Measurements from ENCODE around the gene SYNE1.

The SYNE1 gene

DNA sequence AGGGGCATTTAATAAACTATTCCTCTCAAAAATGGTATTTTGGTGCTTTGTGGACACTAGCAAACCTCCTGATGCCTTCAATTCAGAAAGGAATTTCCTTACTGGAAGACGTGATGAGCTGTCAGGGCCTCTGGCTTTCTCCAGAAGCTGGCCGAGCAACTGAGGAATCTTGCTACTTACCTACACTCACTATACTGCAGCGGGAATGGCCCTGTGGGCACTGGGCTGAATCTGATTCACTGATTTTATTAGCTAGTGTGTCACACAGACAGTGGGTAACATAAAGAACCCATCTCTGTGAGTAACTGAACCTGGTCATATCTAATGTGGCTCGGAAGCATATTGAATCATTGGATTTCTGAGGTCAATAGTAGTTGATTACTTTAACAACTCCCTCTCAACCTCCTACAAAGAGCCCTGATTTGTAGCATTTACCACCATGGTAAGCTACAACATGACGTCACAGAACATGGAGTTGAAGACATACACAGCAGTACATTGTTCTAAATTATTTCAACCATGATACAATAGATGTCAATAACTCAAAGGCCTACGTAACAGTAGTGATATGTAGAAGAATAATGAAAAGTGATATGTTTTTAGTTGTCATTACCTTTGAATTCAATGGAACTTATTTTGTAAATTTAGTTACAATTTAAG lies 232.1 kb downstream of the SYNE1 start:
- DNase-seq = no peak

DNA sequence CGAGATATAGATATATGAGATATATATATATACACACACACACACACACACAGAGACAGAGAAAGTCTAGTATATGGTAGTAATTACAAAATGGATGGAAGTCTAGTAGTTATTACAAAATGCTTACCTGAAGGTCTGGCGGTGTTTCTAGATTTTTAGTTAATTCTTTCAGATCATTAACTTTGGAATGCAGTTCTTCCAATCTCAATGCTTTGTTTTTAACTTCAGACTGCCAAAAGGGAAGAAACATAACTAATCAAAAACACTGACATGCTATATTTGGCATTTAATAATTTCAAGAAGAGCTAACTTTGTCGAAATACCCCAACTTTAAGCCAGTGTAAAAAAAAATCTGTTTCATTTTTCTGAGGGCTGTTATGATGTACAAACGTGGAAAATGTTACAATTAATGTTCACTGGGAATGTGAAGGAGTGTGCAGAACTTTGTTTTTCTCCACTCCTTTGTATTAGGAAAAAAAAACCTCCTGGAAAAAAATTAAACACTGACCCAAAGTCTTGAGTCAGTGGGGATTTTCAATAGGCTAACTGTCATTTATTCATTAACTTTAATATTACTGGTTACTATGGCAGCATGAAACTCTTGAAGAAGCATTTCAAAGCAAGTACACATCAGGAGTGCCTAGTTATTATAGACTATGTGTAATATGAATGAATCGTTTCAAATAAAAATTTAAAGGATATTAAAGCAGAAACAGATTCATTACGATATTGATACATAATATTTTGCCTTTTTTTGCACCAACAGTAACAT lies 232.9 kb downstream of the SYNE1 start:
- no peak for DNase-seq

DNA sequence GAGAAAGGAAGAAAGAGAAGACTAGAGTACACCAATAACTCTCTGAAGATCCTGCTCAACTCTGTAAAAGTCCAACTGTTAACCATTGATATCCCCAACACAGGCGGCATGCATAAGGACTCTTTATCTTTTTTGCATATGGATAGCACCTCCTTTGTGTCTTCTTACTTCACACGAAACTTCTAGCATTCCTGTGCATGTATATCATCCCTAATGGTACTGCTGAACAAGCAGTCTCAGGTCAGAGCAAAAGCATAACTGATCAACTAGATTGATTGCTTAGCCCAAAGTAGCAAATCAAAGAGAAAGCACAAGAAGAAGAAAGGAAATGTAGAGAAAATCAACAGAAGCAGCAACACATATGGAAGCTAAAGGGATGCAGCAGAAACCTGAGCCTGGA lies 234.4 kb downstream of the SYNE1 start:
- DNase-seq = no peak

DNA sequence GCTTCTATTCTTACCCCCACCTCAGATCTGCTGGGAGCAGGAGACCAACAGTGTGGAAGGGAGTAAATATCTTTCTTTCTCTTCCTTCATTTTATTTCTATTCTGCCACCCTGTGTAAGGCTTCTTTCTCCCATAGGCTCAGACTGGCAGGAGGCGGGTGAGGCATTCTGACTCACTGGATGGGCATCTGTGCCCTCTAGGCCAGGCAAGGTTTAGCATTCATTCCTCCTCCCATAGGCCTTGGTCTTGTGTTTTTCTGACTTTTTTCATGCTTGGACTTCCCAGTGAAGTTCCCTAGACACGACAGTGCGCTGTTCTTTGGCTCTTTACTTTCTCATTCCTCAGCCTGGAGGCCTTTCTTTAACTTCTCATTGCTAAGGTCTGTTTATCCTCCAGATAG lies 235.2 kb downstream of the SYNE1 start:
- no peak for DNase-seq

DNA sequence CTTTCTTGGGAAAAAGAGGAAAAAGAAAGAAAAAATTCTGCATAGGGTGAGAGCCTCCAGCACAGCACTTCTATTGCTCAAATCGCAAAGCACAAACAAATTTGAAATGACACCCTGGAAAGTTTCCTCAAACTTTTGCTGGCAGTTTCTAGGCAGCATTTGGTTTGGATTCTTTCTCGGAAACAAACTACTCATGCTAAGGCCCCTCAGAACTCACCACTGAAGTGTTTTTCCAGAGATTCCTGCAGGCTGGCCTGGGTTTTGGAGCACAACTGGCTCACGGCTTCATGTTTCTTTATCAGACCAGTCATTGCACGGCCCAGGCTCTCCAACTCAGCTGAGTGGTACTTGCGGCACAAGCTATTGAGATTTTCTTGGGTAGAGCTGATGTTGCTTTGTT lies 237.8 kb downstream of the SYNE1 start:
- DNase-seq = no peak

DNA sequence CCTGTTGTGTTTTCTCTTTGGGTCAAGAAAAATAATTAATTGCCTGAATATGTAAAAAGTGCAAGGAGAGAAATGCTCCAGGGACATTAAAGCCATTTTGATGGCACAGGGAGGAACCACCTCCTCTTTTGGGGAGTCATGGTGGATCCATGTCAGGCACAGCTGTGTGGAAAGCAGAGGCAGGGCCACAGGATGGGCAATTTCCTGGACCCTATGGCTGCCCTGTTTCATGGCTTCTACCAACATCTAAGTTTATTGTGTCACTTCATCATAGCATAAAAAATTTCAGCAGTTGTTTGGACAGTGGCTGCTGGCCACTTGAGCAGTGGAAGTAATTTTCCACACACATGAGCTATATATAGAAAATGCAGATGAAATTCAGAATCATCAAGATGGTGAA lies 238.2 kb downstream of the SYNE1 start:
- no peak for DNase-seq

DNA sequence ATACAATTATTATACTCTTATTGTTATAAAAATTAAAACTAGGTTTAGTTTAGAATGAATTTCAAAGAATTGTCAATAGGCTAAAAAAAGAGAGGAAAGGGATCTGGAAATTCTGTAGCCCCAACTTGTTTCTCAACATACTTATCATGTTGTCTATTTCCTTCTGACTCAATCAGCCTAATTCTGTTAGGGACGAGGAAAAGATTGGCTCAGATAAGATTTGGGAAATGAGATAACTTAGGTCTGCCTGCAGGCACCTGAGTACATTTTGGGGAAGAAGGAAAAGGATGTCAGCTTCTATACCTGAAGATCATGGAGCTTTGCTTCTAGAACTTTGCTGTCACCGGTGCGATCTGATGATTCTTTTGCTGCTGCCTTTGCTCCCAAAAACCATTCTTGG lies 238.8 kb downstream of the SYNE1 start:
- DNase-seq = no peak

DNA sequence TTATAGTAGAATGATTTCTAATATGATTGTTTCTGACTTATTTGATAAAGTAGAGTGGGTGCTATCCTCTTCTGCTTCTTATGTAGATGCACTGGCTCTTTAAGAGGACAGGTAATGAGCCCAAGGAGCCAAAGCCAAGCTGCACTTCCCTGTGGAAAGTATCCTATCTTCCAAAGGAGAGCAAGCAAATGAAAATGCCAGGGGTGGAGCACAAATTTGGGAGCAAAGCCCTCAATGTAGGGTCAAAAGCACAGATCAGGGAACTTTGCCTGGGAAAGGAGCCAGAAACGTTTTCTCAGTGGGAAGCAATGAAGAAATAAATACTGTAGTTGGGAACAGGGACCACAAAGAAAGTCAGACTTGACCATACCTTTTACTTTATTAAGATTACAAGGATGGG lies 242.9 kb downstream of the SYNE1 start:
- DNase-seq = no peak

DNA sequence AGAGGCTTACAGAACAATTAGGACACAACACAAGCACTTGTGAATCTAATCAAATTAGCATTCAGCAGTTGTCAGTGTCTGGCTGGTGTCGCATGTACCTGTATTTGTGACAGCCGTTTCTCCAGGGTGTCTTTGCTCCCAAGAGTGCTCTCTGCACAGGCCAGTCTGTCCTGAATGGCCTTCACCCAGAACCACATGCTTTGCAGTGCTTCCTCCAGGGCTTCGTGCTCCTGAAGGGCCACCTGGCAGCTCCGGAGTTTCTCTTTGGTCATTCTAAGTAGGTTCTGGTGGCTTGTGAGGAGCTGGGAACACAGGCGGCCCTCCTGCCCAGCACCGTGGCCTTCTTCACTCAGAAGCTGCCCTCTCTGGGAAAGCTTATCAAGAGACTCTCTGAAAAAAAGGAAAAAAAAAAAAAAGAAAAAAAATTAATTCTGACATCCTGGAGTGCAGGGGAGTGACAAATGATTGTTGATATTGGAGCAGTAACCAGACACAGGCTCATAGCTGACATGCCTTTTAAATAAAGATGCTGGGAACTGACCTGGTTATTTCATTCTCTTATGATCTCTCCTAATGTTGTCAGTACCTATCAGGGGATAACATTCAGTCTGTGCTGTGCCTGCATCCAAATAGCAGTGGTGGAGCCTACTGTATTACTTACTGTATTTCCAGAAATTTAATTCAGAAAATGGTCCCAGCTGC lies 245.8 kb downstream of the SYNE1 start:
- DNase-seq = no peak

DNA sequence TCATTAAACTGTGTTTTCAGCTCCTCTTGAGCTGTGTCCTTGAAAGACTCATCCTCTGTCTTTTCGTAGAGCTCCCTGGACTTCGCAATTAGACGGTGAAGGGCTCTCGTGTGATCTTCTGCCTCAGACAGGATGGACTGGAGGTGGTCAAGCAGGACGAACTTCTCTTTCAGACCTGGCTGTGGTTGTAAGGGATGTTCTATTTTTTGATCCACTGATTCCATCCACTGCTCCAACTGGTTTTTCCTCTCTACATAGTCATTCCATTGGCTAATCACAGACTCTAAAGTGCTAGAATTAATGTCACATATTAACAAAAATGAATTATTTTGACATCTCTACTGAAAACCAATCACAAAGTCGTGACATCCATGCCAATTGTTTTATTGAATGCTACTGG lies 250.1 kb downstream of the SYNE1 start:
- DNase-seq = no peak

DNA sequence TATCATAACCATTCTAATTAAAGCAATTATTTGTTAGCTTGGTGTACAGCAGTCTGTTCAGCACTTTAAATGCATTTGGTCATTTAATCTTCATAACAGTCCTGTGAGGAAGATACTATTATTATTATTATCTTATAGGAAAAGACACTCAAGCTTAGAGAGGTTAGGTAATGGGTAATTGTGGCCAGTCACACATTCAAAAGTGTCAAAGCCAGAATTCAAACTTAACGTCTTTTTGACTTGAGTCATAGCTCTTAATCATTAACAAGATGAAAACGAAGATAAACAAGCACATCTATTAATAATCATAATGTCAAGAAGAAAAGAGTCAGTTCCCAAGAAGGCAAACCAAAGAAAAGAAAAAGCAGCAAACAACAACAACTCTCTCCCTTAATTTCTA lies 251.0 kb downstream of the SYNE1 start:
- no peak for DNase-seq

DNA sequence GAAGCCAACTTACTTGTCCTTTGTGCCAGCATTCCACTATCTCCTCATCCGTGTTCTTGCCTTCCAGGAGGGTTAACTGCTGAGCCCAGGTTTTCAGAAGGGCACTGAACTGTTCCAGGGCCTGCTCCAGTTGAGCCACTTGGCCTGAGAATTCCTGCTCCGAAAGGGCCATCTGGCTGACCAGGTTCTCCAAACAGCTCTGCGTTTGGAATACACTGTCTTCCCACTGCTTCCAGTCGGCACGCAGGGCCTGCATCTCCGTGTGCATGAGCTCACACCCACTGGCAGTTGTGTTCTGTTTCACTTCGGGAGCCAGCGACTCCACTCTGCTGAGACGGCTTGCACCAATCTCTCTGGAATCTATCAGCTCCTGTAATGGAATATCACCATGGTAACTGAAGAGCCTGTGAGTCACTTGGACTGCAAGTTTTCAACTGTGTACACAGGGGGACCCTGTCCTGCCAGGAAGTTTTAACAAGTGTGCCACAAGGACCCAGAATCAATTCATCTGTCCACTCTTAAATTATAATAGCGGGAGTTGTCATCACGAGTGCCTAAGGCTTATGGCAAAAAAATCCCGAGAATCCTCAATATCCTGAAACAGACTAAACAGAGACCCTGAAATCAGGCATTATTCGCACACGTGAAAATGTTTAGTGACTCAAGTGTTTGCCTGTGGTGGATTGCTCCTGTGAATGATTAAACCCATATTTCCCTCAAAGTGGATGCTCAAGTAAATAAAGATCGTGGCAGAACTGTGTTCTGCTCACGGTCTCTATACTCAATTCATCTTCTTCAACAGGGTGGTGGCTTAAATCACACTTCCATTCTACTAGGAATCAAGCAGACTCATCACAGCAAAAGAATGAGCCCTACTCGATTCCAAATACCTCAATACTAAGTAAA lies 255.9 kb downstream of the SYNE1 start:
- DNase-seq = no peak

DNA sequence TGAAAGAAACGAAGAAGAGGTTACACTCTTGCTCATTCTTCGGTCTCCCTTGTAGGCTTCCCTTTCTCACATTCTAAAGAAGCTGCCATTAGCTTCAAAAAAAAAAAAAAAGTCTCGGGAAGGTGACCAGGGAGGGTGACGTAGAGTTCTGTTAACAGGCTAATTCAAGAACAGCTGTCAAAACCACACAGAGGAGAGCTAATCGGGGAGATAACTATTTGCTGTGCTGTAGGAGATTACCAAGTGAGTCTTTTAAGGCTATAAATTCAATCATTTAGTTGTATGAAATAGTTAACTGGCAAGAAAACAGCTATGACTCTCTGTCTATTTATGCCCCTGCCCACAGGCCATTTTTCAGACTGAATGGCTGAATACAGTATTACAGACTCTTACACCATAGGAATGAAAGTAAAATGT lies 256.8 kb downstream of the SYNE1 start:
- no peak for DNase-seq

DNA sequence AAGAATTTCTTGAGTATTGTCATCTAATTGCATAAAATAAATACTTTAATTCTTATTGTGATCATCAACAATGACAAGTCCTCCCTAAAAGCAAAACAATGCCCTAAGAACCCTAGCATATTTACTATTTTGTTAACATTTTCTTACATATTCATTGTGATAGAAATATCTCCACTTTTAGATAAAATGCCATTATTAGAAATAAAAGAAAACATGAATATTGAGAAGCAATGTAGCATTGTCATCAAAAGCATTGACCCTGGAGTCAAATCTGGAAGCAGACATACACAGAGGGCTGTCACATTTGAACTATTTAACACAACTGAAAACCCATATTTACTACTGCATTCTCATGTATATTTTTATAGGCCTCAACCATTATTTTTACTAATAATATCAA lies 257.7 kb downstream of the SYNE1 start:
- DNase-seq = no peak

DNA sequence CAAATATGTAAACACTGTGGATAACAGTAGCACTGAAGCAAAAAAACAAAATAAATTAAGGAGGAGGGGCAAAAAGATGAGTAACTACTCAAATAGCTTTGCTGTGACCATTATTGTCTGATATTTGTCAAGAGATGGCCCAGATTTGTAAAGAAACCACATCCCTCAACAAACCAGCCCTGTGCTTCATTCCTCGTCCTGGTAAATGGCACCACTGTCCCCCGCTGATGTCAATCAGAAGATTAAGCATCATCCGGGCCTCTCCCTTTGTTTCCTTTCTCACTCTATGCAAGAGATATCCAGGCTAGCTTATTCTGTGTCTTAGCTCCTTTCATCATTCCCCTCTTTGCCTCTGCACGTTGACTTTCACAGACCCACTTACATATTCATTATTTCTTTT lies 259.0 kb downstream of the SYNE1 start:
- no peak for DNase-seq

DNA sequence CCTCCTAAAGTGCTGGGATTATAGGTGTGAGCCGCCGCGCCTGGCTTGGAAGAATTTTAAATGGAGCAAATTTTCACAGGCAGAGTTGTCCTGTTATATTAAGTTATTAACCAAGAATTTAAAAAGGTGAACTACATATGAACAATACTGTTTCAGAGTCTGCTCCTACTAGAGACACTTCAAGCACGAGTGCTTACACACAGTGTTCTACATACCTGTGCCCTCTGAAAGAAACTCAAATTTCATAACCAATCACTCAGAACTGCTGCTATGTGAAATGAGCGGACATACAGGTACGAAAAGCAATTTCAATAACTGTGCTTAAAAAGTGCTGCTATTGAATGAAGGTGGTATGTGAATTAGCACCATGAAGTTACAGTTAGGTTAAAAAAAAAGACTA lies 262.0 kb downstream of the SYNE1 start:
- DNase-seq = no peak

DNA sequence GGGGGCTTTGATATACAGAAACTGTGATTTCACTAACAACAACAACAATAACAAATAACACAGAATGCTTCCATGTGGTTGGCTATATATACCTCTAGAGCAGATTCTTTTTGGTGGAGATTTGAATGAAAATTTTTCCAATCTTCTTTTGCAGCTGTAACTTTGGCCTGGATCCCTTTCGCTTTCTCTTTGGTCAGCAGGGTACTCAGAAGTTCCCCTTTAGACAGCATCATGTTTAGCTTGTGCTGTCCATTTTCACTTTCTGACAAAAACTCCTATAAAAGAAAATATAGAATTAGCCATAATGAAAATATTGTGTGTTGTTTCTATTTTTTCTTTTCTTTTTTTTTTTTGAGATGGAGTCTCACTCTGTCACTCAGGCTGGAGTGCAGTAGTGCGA lies 264.2 kb downstream of the SYNE1 start:
- no peak for DNase-seq

DNA sequence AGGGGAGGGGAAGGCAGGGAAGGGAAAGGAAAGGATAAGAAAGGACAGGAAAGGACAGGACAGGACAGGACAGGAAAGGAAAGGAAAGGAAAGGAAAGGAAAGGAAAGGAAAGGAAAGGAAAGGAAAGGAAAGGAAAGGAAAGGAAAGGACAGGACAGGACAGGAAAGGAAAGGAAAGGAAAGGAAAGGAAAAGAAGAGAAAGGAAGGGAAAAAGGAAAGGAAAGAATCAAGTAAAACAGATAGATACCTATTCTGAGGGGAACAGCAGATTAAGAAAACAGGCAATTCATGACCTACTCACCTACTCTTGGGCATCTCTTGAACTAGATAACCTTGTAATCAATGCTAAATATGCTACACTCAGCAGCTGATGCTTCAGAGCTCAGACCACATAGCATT lies 265.4 kb downstream of the SYNE1 start:
- no peak for DNase-seq

DNA sequence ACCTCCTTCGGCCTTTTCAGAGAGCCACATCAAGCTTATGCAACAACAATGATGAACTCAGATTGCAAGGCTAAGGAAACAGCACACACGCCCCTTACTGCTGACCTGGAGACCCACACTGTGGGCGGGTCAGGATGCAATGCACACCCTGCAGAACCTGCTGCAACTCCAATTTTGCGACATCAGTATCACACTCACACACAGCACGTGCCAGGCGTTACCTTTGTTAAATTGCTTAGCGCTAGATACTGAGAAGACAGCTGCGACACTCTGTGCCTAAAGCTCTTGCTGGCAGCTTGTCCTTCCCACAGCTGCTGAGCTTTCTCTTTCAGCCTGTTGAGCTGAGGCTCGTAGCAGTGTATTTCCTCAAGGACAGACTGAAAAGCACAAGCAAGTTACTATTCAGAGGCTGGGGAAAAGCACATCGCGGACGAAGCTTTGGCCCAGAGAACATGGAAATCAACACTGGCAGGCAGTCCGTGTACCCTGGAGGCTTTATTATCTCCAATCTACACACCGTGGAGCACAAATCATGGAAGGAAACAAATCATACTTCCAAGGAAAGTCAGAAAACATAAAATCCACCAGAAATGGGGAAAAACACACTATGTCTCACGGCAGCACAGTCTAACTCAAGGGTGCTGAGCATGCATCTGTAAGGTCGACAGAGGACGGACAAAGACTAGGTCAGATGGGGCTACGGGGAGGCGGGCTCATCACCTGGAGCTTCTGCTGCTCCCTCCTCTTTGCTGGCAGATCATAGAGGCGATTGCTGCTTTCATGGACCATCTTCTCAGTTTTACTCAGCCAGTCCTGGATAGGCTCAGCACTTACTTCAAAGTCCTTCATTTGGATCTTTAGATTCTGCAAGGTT lies 268.2 kb downstream of the SYNE1 start:
- no peak for DNase-seq

DNA sequence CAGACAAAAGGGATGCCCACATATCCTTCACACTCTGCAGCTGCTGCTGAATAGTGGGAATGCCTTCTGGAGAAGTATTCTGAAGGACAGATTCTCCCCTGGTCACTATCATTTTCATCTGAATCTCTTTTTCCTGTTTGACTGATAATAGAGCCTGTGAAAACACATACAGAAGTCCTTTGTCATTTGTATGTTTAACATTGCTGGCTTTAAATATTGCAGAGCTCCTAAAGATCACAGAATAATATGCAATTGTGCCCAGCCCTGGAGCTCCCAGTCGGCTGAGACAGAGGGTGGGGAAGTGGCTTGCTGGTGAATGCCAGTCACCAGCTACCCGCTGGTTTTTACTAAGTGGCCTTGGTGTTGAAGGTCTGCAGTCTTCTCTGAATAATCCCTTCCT lies 272.3 kb downstream of the SYNE1 start:
- no peak for DNase-seq

DNA sequence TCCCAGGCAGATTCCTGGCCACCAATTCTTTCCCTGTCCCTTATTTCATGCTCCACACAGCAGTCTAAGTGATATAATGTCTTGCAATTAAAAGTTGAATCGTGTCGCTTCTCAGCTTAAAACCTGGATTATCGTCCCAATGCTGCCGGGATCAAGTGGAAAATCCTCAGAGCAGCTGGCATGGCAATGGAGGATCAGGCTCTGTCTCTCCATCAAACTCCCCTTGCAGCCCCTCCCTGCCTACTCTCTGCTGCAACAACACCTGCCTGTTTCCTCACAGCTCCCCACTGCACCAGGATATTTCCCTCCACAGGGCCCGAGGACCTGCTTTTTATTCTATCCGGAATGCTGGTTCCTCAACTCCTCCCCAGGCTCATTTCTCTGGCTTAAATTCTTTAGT lies 277.1 kb downstream of the SYNE1 start:
- DNase-seq = no peak

DNA sequence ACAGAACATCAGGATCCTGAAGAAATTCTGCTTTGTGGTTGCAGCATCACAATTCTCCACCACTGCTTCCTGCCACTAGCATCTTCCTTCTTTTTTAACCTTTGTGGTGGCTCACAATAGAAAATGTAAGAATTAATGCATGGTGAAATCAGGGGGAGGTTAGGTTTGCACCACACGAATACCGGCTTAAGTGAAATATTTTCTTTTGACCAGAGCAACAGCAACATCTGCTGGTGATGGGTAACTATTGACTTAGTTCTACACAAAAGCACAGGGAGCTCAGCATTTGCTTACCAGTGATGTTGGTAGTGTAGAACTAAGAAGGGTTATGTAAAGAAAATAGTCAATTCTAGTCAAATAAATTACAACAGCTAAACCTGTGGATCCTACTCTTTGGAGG lies 280.5 kb downstream of the SYNE1 start:
- no peak for DNase-seq

Measured in activated T-cell treated with anti-CD3 and anti-CD28 coated beads for 4 hours (primary cell).